Astrocyte (in vitro differentiated cells and primary cell): Measurements from ENCODE around the gene EBLN2.

Experiments used
- CTCF ChIP-seq: IDR thresholded peaks from 2 replicates; pipeline ENCODE4 v1.5.1; 2011; ENCODE audit warnings: low read depth, mild to moderate bottlenecking, inconsistent platforms, low read length, moderate library complexity; ENCODE audit not compliant: insufficient read depth
- EZH2 ChIP-seq: IDR thresholded peaks from 2 replicates; pipeline ENCODE4 v1.6.1; 2012; ENCODE audit warnings: mild to moderate bottlenecking, low read length, inconsistent platforms; ENCODE audit not compliant: insufficient read depth

- TF ChIP-seq CTCF = no peak
- no peak for TF ChIP-seq EZH2
These were observed 36.6 kb downstream of the EBLN2 start for GRCh38 chr3:73098026-73098425.
